HCT116 (cell line): ENCODE results near the gene PTPA. TPM values are rescaled to one million over a fixed set of nuclear protein-coding genes. Genes with fewer than 3 reads are reported as not detected.

ENCODE experiments used
- ATAC-seq: fragments of 200-7000 bp; cut with Tn5 transposase; 2 replicates; pipeline ENCODE4 v1.9.1; 2020; ENCODE audit warnings: mild to moderate bottlenecking, moderate library complexity
- BruUV-seq: library from RNA; stranded (reverse); fragments of 400-500 nt; replicated peaks from 2 replicates; lab custom pipeline; 2021; lab: Mats Ljungman, UMichigan
- CTCF ChIA-PET: fragments of 300-600 bp; sonication (Branson Sonifier 250); formaldehyde crosslinking; loops from one replicate; lab custom pipeline; 2021; ENCODE audit warnings: antibody characterized with exemption; lab: Charles Lee
- POLR2A ChIA-PET: fragments of 300-600, 350-600 bp; sonication (Branson Sonifier 250); formaldehyde crosslinking; loops from one replicate; lab custom pipeline; 2021; ENCODE audit warnings: antibody characterized with exemption; lab: Charles Lee
- RAD21 ChIA-PET, 2 experiments: fragments of 300-600 bp; sonication (Branson Sonifier 250); formaldehyde crosslinking; loops; one replicate each; lab custom pipeline; 2023; ENCODE audit warnings: low total read pairs in 2 of 2; ENCODE audit not compliant: uncharacterized antibody in 2 of 2, unreplicated experiment in 2 of 2, low non-redundant PET in 1 of 2; lab: Charles Lee
- DNase-seq: peaks from one replicate; pipeline ENCODE4 v3.0.0-alpha.2; 2010; ENCODE audit warnings: low read depth, low spot score
- H2AFZ ChIP-seq: fragments of 200-600 bp; shearing (Covaris generic), sonication (generic); 2 replicates; pipeline ENCODE4 v1.6.1; 2017; ENCODE audit warnings: low read depth, mixed run types, mixed read lengths, antibody characterized with exemption, low read length; ENCODE audit not compliant: poor library complexity, severe bottlenecking
- H3K27ac ChIP-seq: 2 replicates; pipeline ENCODE4 v1.5.1; 2012; ENCODE audit warnings: low read depth, low read length
- H3K27me3 ChIP-seq: fragments of 200-600 bp; sonication (generic); 2 replicates; pipeline ENCODE4 v1.6.1; 2016; ENCODE audit warnings: mixed run types, low read length, mixed read lengths; ENCODE audit not compliant: insufficient read depth
- H3K36me3 ChIP-seq, 2 experiments: fragments of 200-500 bp in 1 of 2; fragments of 200-600 bp in 1 of 2; sonication (Bioruptor generic) in 1 of 2; sonication (generic) in 1 of 2; 2 replicates each; pipeline versions ENCODE4 v1.5.1 to v1.6.1; 2014 to 2016; ENCODE audit warnings: low read length in 2 of 2, inconsistent platforms in 1 of 2, mixed read lengths in 1 of 2, mixed run types in 1 of 2; ENCODE audit not compliant: insufficient read depth in 2 of 2, control insufficient read depth in 1 of 2
- H3K4me1 ChIP-seq, 2 experiments: fragments of 200-600 bp in 1 of 2; sonication (generic) in 1 of 2; 2 replicates each; pipeline versions ENCODE4 v1.5.1 to v1.6.1; 2012 to 2017; ENCODE audit warnings: low read length in 2 of 2, inconsistent platforms in 1 of 2, mild to moderate bottlenecking in 1 of 2, mixed read lengths in 1 of 2, mixed run types in 1 of 2, moderate library complexity in 1 of 2; ENCODE audit not compliant: insufficient read depth in 2 of 2, control insufficient read depth in 1 of 2
- H3K4me2 ChIP-seq: fragments of 200-600 bp; sonication (generic); 2 replicates; pipeline ENCODE4 v1.6.1; 2017; ENCODE audit warnings: mixed run types, low read length, mixed read lengths
- H3K4me3 ChIP-seq, 2 experiments: fragments of 200-600 bp in 1 of 2; sonication (generic) in 1 of 2; replicated peaks in 1 of 2; 2 replicates each; pipeline ENCODE4 v1.5.1; 2011 to 2016; ENCODE audit warnings: low read length in 2 of 2, control low read depth in 1 of 2, low read depth in 1 of 2, mild to moderate bottlenecking in 1 of 2, mixed read lengths in 1 of 2, mixed run types in 1 of 2
- H3K79me2 ChIP-seq: fragments of 200-600 bp; sonication (generic); 2 replicates; pipeline ENCODE4 v1.6.1; 2017; ENCODE audit warnings: mild to moderate bottlenecking, mixed run types, low read length, moderate library complexity, mixed read lengths; ENCODE audit not compliant: insufficient read depth
- H3K9ac ChIP-seq: fragments of 200-600 bp; sonication (generic); 2 replicates; pipeline ENCODE4 v1.6.1; 2016; ENCODE audit warnings: low read length, mixed read lengths
- H3K9me2 ChIP-seq: fragments of 200-600 bp; sonication (generic), shearing (Covaris generic); 2 replicates; pipeline ENCODE4 v1.6.1; 2017; ENCODE audit warnings: mixed run types, mild to moderate bottlenecking, moderate library complexity; ENCODE audit not compliant: insufficient read depth
- H3K9me3 ChIP-seq, 2 experiments: fragments of 200-500 bp in 1 of 2; fragments of 200-600 bp in 1 of 2; sonication (Bioruptor generic) in 1 of 2; sonication (generic) in 1 of 2; 2 replicates each; pipeline ENCODE4 v1.6.1; 2014 to 2017; ENCODE audit warnings: low read length in 2 of 2, mixed read lengths in 2 of 2, inconsistent platforms in 1 of 2, low read depth in 1 of 2, mild to moderate bottlenecking in 1 of 2, mixed run types in 1 of 2, moderate library complexity in 1 of 2; ENCODE audit not compliant: control insufficient read depth in 1 of 2, insufficient read depth in 1 of 2
- H4K20me1 ChIP-seq: fragments of 200-600 bp; sonication (generic), shearing (Covaris generic); 2 replicates; pipeline ENCODE4 v1.6.1; 2017; ENCODE audit warnings: mixed run types, mild to moderate bottlenecking, moderate library complexity; ENCODE audit not compliant: insufficient read depth
- CBX3 ChIP-seq: IDR thresholded peaks from 2 replicates; pipeline ENCODE4 v1.6.1; 2012; ENCODE audit warnings: low read depth
- CEBPB ChIP-seq: IDR thresholded peaks from 2 replicates; pipeline ENCODE4 v1.6.1; 2012; ENCODE audit warnings: low read depth
- ELF1 ChIP-seq: IDR thresholded peaks from 2 replicates; pipeline ENCODE4 v1.6.1; 2012; ENCODE audit warnings: low read depth, borderline replicate concordance
- EZH2 ChIP-seq: fragments of 200-600 bp; sonication (generic); IDR thresholded peaks from 2 replicates; pipeline ENCODE4 v1.6.1; 2017; ENCODE audit warnings: antibody characterized with exemption, mixed run types
- EZH2phosphoT487 ChIP-seq: fragments of 200-600 bp; IDR thresholded peaks from 2 replicates; pipeline ENCODE4 v1.6.1; 2018; ENCODE audit warnings: antibody characterized with exemption, borderline replicate concordance
- FOSL1 ChIP-seq: IDR thresholded peaks from 2 replicates; pipeline ENCODE4 v1.6.1; 2012; ENCODE audit warnings: low read depth
- JUND ChIP-seq: IDR thresholded peaks from 2 replicates; pipeline ENCODE4 v1.6.1; 2012
- POLR2A ChIP-seq: IDR thresholded peaks from 2 replicates; pipeline ENCODE4 v1.7.0; 2011; ENCODE audit warnings: borderline replicate concordance; ENCODE audit not compliant: insufficient read depth, insufficient read length; ENCODE audit errors: extremely low read depth
- POLR2AphosphoS5 ChIP-seq: IDR thresholded peaks from 2 replicates; pipeline ENCODE4 v1.6.1; 2011; ENCODE audit warnings: mild to moderate bottlenecking, low read depth, low read length, moderate library complexity
- RAD21 ChIP-seq: IDR thresholded peaks from 2 replicates; pipeline ENCODE4 v1.6.1; 2012; ENCODE audit warnings: low read depth, mild to moderate bottlenecking
- REST ChIP-seq: IDR thresholded peaks from 2 replicates; pipeline ENCODE4 v1.6.1; 2012; ENCODE audit warnings: low read depth
- SIN3A ChIP-seq: IDR thresholded peaks from 2 replicates; pipeline ENCODE4 v1.6.1; 2012; ENCODE audit warnings: low read depth
- SP1 ChIP-seq: IDR thresholded peaks from 2 replicates; pipeline ENCODE4 v1.6.1; 2012; ENCODE audit warnings: low read depth
- SRF ChIP-seq: IDR thresholded peaks from 2 replicates; pipeline ENCODE4 v1.6.1; 2012; ENCODE audit warnings: low read depth
- TCF7L2 ChIP-seq: IDR thresholded peaks from 2 replicates; pipeline ENCODE4 v1.7.0; 2011; ENCODE audit warnings: borderline replicate concordance, inconsistent platforms; ENCODE audit not compliant: insufficient read depth, insufficient read length; ENCODE audit errors: extremely low read depth
- YY1 ChIP-seq: IDR thresholded peaks from 2 replicates; pipeline ENCODE4 v1.6.1; 2011; ENCODE audit warnings: low read length, low read depth, moderate library complexity, mild to moderate bottlenecking; ENCODE audit not compliant: insufficient replicate concordance; ENCODE audit errors: extremely low read depth
- ZBTB33 ChIP-seq: IDR thresholded peaks from 2 replicates; pipeline ENCODE4 v1.6.1; 2011; ENCODE audit warnings: mild to moderate bottlenecking, low read length, moderate library complexity; ENCODE audit not compliant: insufficient replicate concordance; ENCODE audit errors: extremely low read depth
- ZFX ChIP-seq: fragments of 450-650 bp; IDR thresholded peaks from 2 replicates; pipeline ENCODE4 v1.6.1; 2017
- ZNF274 ChIP-seq: fragments of 200-500 bp; sonication (Bioruptor generic); IDR thresholded peaks from 2 replicates; pipeline ENCODE4 v1.6.1; 2014; ENCODE audit warnings: mild to moderate bottlenecking, low read depth, low read length, inconsistent platforms
- intact Hi-C: fragments of 100-400 bp; cut with micrococcal nuclease; formaldehyde crosslinking; loops from 2 replicates; pipeline ENCODE4 v1.10.0; 2022
- total RNA-seq: library from RNA; stranded (reverse); gene quantifications from one replicate; pipeline ENCODE4 v1.2.1, GENCODE V29; 2021; ENCODE audit not compliant: unreplicated experiment

The PTPA gene
- total RNA-seq, 1 experiment from 2014 or later: 177 TPM

DNA sequence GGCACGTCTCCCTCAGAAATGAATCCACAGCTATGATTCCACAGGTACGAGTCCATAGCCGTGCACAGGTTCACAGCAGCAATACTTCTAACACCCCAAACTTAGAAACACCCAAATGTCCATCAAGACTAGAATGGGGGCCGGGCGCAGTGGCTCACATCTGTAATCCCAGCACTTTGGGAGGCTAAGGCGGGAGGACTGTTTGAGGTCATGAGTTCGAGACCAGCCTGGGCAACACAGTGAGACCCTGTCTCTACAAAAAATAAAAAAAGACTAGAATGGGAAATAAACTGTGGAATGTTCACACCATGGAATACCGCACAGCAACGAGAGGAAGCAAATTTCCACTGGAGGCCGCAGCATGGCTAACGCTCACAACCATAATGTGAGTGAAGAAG lies 34.6 kb upstream of the PTPA start:
- peaks cover 3% of the 10 kb centered on the region for H3K79me2 ChIP-seq
- no peak for ATAC-seq
- no peak overlapping the region for H3K27ac ChIP-seq
- H3K36me3 ChIP-seq: no peaks in the 10 kb centered on the region
- H3K9me2 ChIP-seq: no peaks in the 10 kb centered on the region
- no peaks in the 10 kb centered on the region for H3K9me3 ChIP-seq
- H4K20me1 ChIP-seq: no peaks in the 10 kb centered on the region
- CTCF ChIA-PET: no interaction called here
- DNase-seq: no peak
- RAD21 ChIA-PET: no interaction called here
- no peak for TF ChIP-seq REST
- TF ChIP-seq TCF7L2: no peak
- TF ChIP-seq ZBTB33: no peak
- TF ChIP-seq FOSL1: no peak
- TF ChIP-seq RAD21: no peak
- no peak for TF ChIP-seq SRF
- no peak for TF ChIP-seq SP1
- no peak for TF ChIP-seq CBX3
- no peak for TF ChIP-seq YY1
- TF ChIP-seq POLR2AphosphoS5: no peak
- TF ChIP-seq ELF1: no peak
- TF ChIP-seq CEBPB: no peak
- TF ChIP-seq ZNF274: no peak
- TF ChIP-seq EZH2: no peak
- no peak for TF ChIP-seq ZFX
- no peak for TF ChIP-seq SIN3A
- no peak for TF ChIP-seq JUND
- TF ChIP-seq EZH2phosphoT487: no peak
- TF ChIP-seq POLR2A: no peak
- TF ChIP-seq, all 23 proteins: peak for 0
- BruUV-seq: no TSS peak
- H3K4me1 ChIP-seq: peaks cover 5 to 10% of the 10 kb centered on the region in 2 experiments
- no peaks in the 10 kb centered on the region for H3K27me3 ChIP-seq
- no peak overlapping the region for H2AFZ ChIP-seq
- POLR2A ChIA-PET: no interaction called here
- no peak overlapping the region for H3K4me2 ChIP-seq
- H3K9ac ChIP-seq: no peak overlapping the region
- no peak overlapping the region for H3K4me3 ChIP-seq
- intact Hi-C loops: no loop called here
